MCF 10A (cell line): ENCODE results near the gene THAP12. TPM values are rescaled to one million over a fixed set of nuclear protein-coding genes. Genes with fewer than 3 reads are reported as not detected.
"Not testable (repeated sequence)": the region's sequence is repeated elsewhere in the genome, so short reads cannot be mapped to it uniquely, and the experiment has no call there.

ENCODE experiments used
- BruUV-seq: library from RNA; stranded (reverse); fragments of 400-500 nt; replicated peaks from 2 replicates; lab custom pipeline; 2021; lab: Mats Ljungman, UMichigan
- CTCF ChIA-PET: fragments of 300-600 bp; sonication (Branson Sonifier 250); formaldehyde crosslinking; extraction: SDS; loops from one replicate; lab custom pipeline; 2021; ENCODE audit warnings: antibody characterized with exemption, inconsistent platforms; lab: Yijun Ruan, JAX
- POLR2A ChIA-PET: fragments of 300-600, 350-650 bp; sonication (Branson Sonifier 250); formaldehyde crosslinking; extraction: SDS; loops from one replicate; lab custom pipeline; 2020; ENCODE audit warnings: antibody characterized with exemption, inconsistent platforms; lab: Yijun Ruan, JAX
- DNase-seq: peaks from one replicate; pipeline ENCODE4 v3.0.0-alpha.2; 2018; ENCODE audit not compliant: unreplicated experiment
- H3K27ac Mint-ChIP-seq: one replicate; pipeline ENCODE4 v1.8.0; 2022; ENCODE audit warnings: mild to moderate bottlenecking, low read depth, mixed read lengths; ENCODE audit not compliant: unreplicated experiment
- H3K27me3 Mint-ChIP-seq: one replicate; pipeline ENCODE4 v1.8.0; 2022; ENCODE audit warnings: mixed read lengths; ENCODE audit not compliant: insufficient read depth, unreplicated experiment
- H3K36me3 Mint-ChIP-seq: one replicate; pipeline ENCODE4 v1.8.0; 2022; ENCODE audit warnings: mild to moderate bottlenecking, moderate library complexity, mixed read lengths; ENCODE audit not compliant: insufficient read depth, unreplicated experiment
- H3K4me1 Mint-ChIP-seq: one replicate; pipeline ENCODE4 v1.8.0; 2022; ENCODE audit warnings: mixed read lengths; ENCODE audit not compliant: insufficient read depth, unreplicated experiment
- H3K4me3 Mint-ChIP-seq: one replicate; pipeline ENCODE4 v1.8.0; 2022; ENCODE audit warnings: mild to moderate bottlenecking, moderate library complexity, mixed read lengths; ENCODE audit not compliant: unreplicated experiment
- H3K9me3 Mint-ChIP-seq: one replicate; pipeline ENCODE4 v1.8.0; 2022; ENCODE audit warnings: mixed read lengths; ENCODE audit not compliant: unreplicated experiment
- CTCF ChIP-seq: fragments of 200-600 bp; IDR thresholded peaks from one replicate; pipeline ENCODE4 v1.8.0; 2022; ENCODE audit warnings: antibody characterized with exemption, mild to moderate bottlenecking; ENCODE audit not compliant: unreplicated experiment
- intact Hi-C: fragments of 100-400 bp; cut with micrococcal nuclease; formaldehyde crosslinking; loops from 2 replicates; pipeline ENCODE4 v1.14.1; 2022
- total RNA-seq: library from RNA; stranded (reverse); gene quantifications from 2 replicates; pipeline ENCODE4 v1.2.3, GENCODE V29; 2022

THAP12 gene
- total RNA-seq, 1 experiment from 2014 or later = 49.3 TPM

DNA sequence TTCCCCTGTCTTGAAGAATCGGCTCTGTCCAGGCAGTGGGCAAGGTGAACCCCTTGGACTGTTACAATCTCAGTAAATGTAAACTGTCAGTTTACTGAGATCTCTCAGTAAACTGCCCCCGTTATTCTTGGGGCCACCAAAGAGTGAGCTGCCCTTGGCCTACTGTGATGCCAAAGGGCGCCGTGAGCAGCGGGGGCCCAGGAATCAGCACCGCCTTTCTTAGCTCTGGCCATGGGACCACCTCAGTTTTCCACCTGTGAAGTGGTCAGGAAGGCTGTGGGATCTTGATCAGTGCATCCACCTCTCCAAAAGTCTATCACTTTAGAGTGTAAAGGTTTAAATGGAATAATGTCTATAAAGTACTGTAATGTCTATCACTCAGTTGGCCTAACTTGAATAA lies 57.1 kb downstream of the THAP12 start:
- no TSS peak for BruUV-seq
- Mint-ChIP-seq H3K36me3 (no peaks in the 10 kb centered on the region), H3K4me3 (no peak overlapping the region), H3K4me1 (no peaks in the 10 kb centered on the region), H3K27ac (no peak overlapping the region), H3K27me3 (no peaks in the 10 kb centered on the region), H3K9me3 (no peaks in the 10 kb centered on the region)
- POLR2A ChIA-PET = no interaction called here
- CTCF ChIA-PET = interaction anchor here (0.5 to 15.0 kb wide), 2 partner anchors 18 to 116 kb away, joined by 5 to 271 read pairs; partner anchors contain the start of gene WNT11
- DNase-seq = no peak
- no peak for TF ChIP-seq CTCF
- intact Hi-C loops = loop anchor here (10.0 kb wide), 1 partner anchor 191 kb away; no protein-coding TSS in a partner anchor

DNA sequence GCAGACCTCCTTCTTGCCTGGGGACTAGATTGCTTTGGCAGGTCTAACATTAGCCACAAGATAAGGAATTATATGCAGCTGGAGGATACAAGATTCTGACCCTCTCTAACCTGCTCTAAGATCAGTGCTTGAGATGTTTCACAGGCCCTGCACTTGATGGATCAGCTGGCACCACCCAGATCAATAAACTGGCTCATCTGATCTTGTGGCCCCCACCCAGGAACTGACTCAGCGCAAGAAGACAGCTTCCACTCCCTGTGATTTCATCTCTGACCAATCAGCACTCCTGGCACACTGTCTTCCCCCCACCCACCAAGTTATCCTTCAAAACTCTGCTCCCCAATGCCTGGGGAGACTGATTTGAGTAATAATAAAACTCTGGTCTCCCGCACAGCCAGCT lies 57.6 kb downstream of the THAP12 start:
- not testable (repeated sequence) for H3K4me1 Mint-ChIP-seq, H3K27me3 Mint-ChIP-seq, H3K27ac Mint-ChIP-seq, H3K4me3 Mint-ChIP-seq, H3K9me3 Mint-ChIP-seq, H3K36me3 Mint-ChIP-seq, BruUV-seq, DNase-seq
- POLR2A ChIA-PET = interaction anchor here (0.7 kb wide), 1 partner anchor 89 kb away, joined by 5 read pairs; no protein-coding TSS in a partner anchor
- CTCF ChIA-PET = interaction anchor here (0.6 to 15.0 kb wide), 4 partner anchors 12 to 427 kb away, joined by 3 to 271 read pairs (median 4); partner anchors contain the start of gene WNT11
- intact Hi-C loops = loop anchor here (10.0 kb wide), 1 partner anchor 191 kb away; no protein-coding TSS in a partner anchor

DNA sequence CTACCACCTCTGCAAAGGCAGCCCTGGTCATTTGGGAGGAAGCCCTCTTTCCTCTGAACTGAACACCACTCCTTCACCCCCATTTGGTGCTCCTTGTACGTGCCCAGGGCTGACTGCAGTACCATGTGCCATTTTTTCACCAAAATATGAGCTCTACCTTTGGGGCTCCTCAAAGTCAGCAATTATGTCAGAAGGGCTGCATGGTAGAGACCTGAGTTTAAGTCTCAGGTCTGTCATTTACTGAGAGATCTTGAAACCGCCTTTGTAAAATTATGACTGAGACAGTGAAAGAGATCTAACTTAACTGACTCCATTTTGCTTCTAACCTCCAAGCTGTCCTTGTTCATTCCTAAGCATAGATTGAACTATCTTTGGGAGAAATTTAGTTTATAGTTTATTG lies 58.0 kb downstream of the THAP12 start:
- BruUV-seq = no TSS peak
- intact Hi-C loops = loop anchor here (10.0 kb wide), 1 partner anchor 192 kb away; no protein-coding TSS in a partner anchor
- CTCF ChIA-PET = interaction anchor here (0.6 to 15.0 kb wide), 4 partner anchors 12 to 427 kb away, joined by 3 to 271 read pairs (median 4); partner anchors contain the start of gene WNT11
- POLR2A ChIA-PET = interaction anchor here (0.7 kb wide), 1 partner anchor 89 kb away, joined by 5 read pairs; no protein-coding TSS in a partner anchor
- H3K36me3 Mint-ChIP-seq = no peaks in the 10 kb centered on the region
- H3K27ac Mint-ChIP-seq = no peak overlapping the region
- no peaks in the 10 kb centered on the region for H3K9me3 Mint-ChIP-seq
- TF ChIP-seq CTCF = no peak
- H3K27me3 Mint-ChIP-seq = no peaks in the 10 kb centered on the region
- DNase-seq = no peak
- no peaks in the 10 kb centered on the region for H3K4me1 Mint-ChIP-seq
- no peak overlapping the region for H3K4me3 Mint-ChIP-seq

DNA sequence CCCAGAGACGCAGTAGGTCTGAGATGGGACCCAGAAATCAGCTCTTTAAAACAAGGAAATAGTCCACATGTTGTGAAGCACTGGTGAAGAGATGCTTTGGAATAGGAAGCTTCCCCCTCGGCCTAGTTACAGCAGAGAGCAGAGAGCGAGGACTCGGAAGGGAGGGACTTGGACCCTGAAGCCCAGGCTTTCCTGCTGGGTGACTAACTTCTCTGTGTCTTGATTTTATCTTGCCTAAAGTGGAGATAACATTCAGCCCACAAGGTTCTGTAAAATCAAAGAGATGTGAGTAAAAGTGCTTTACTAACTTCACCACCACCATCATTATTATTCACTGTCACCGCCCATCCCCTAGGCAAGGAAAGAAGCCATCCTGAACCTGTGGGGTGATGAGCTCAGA lies 58.4 kb downstream of the THAP12 start:
- ChIA-PET CTCF (interaction anchor here (0.6 to 15.0 kb wide), 3 partner anchors 115 to 1046 kb away, joined by 4 to 271 read pairs (median 4); partner anchors contain the start of gene WNT11), POLR2A (no interaction called here)
- Mint-ChIP-seq H3K36me3 (no peaks in the 10 kb centered on the region), H3K9me3 (no peaks in the 10 kb centered on the region), H3K27ac (no peak overlapping the region), H3K4me1 (no peaks in the 10 kb centered on the region), H3K4me3 (no peak overlapping the region), H3K27me3 (no peaks in the 10 kb centered on the region)
- no peak for DNase-seq
- no TSS peak for BruUV-seq
- intact Hi-C loops = loop anchor here (10.0 kb wide), 1 partner anchor 192 kb away; no protein-coding TSS in a partner anchor
- TF ChIP-seq CTCF = no peak
